ENCODE results near the gene CDC42EP2.

Gene CDC42EP2

DNA sequence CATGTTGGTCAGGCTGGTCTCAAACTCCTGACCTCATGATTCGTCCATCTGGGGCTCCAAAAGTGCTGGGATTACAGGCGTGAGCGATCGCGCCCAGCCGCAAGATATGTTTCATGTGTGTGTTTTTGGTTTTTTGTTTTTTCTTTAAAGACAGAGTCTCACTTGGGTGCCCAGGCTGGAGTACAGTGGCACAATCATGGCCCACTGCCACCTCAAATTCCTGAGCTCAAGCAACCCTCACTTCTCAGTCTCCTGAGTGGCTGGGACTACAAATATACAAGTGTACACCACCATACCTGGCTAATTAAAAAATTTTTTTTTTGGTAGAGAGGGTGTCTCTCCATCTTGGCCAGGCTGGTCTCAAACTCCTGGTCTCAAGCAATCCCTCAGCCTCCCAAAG lies 48.3 kb downstream of the CDC42EP2 start:
- no peak for DNase-seq

DNA sequence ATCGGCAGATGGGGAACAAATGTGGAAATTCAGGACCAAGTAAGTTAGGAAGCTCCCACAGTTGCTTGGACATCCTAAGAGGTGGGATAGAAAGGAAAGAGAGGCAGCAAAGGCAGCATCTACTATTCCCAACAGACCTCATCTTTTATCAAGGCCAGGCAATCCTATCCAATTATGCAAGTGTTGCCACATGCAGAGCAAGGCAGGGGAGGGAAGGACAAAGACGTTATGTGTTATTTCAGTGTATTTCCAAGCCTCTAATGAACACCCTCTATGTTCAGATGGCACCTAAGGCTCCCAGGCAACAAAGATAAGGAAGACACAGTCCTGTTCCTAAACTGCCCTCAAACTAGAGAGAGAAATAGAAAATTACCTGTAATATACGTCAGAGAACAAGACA lies 49.1 kb downstream of the CDC42EP2 start:
- DNase-seq: no peak

- peak; percentile 38 for DNase-seq
Measured at GRCh38 chr11:65366340-65366773, 51.7 kb downstream of the CDC42EP2 start.

- DNase-seq: no peak
Measured at GRCh38 chr11:65370659-65371049, 56.0 kb downstream of the CDC42EP2 start.

Measured in GDM1 (cell line).